GM10847 (cell line): Measurements from ENCODE around the gene FIBIN.

ENCODE experiments used
- POLR2A ChIP-seq: IDR thresholded peaks from 2 replicates; pipeline ENCODE4 v1.6.1; 2011; ENCODE audit not compliant: insufficient read length; ENCODE audit errors: extremely low read depth

The FIBIN gene

GRCh38 chr11:27040302-27041115, 46.6 kb downstream of the FIBIN start, which contains the start of gene BBOX1:
TSS of gene BBOX1 (plus strand) at chr11:27040815. CDS start at chr11:27055431, 14,616 bp downstream.
- TF ChIP-seq POLR2A: no peak

GRCh38 chr11:27041141-27041899, 47.4 kb downstream of the FIBIN start:
- no peak for TF ChIP-seq POLR2A
